Stomach (tissue), 9 donors: Measurements from ENCODE around the gene SNX9. TPM values are rescaled to one million over a fixed set of nuclear protein-coding genes. Genes with fewer than 3 reads are reported as not detected.
A peak's percentile ranks its signal among the peaks of the same experiment; 100 is the strongest.

Experiments
- DNase-seq, 2 donors: peaks; one replicate each; pipeline versions ENCODE4 v3.0.0 to v3.0.0-alpha.2; 2013 to 2019
- H3K27ac ChIP-seq, 5 donors: fragments of 200-600 bp in 4 of 5; sonication (generic) in 4 of 5; one replicate each; pipeline ENCODE4 v1.5.1; 2013 to 2019; ENCODE audit warnings: mild to moderate bottlenecking in 1 of 5, moderate library complexity in 1 of 5
- H3K27me3 ChIP-seq, 3 donors: fragments of 200-600 bp; sonication (generic); one replicate each; pipeline ENCODE4 v1.5.1; 2017 to 2019; ENCODE audit warnings: mixed run types in 1 of 3
- H3K36me3 ChIP-seq, 4 donors: fragments of 200-600 bp; sonication (generic); 1 replicate in 3 of 4; 2 replicates in 1 of 4; pipeline ENCODE4 v1.5.1; 2016 to 2019
- H3K4me1 ChIP-seq, 4 donors: fragments of 200-600 bp; sonication (generic); one replicate each; pipeline ENCODE4 v1.5.1; 2016 to 2019
- H3K4me3 ChIP-seq, 4 donors: fragments of 200-600 bp; sonication (generic) in 3 of 4; one replicate each; pipeline ENCODE4 v1.5.1; 2016 to 2019; ENCODE audit warnings: mild to moderate bottlenecking in 1 of 4
- H3K9me3 ChIP-seq, 4 donors: fragments of 200-600 bp; sonication (generic); one replicate each; pipeline ENCODE4 v1.5.1; 2016 to 2019
- EP300 ChIP-seq: sonication (generic); formaldehyde crosslinking; IDR thresholded peaks from one replicate; pipeline ENCODE4 v1.6.1; 2017; ENCODE audit warnings: antibody characterized with exemption
- POLR2A ChIP-seq, 4 donors: fragments of 450-650 bp; IDR thresholded peaks; one replicate each; pipeline ENCODE4 v1.6.1; 2016; ENCODE audit warnings: antibody characterized with exemption in 4 of 4, control low read depth in 2 of 4, mild to moderate bottlenecking in 1 of 4, moderate library complexity in 1 of 4
- POLR2AphosphoS5 ChIP-seq, 3 donors: sonication (generic); formaldehyde crosslinking; IDR thresholded peaks; one replicate each; pipeline ENCODE4 v1.6.1; 2016; ENCODE audit warnings: antibody characterized with exemption in 3 of 3
- WGBS, 5 donors: extraction: QIAGEN DNeasy Blood & Tissue Kit in 3 of 5; methylation state at CpG; one replicate each; pipeline versions ENCODE4 v1.1.5 to v1.1.7; 2013 to 2018; 5-methylcytosine and 5-hydroxymethylcytosine counted together
- intact Hi-C: fragments of 100-400 bp; cut with DNase I; formaldehyde crosslinking; loops from one replicate; pipeline ENCODE4 v1.15.1; 2023; ENCODE audit warnings: low total_unique reads
- polyA plus RNA-seq, 3 donors: library from polyadenylated mRNA; stranded (reverse); fragments of 200-250 nt; gene quantifications; one replicate each; pipeline ENCODE4 v1.2.3, GENCODE V29; 2013
- total RNA-seq, 5 donors: library from RNA; depleted of rRNA; stranded (reverse); fragments of >200 nt; gene quantifications; one replicate each; pipeline versions ENCODE4 v1.1.0 to v1.2.3, GENCODE V29; 2014 to 2016
- TF ChIP-seq, protein P1 (sequence below), 7 experiments: fragments of 450-650 bp in 4 of 7; fragments of 200-600 bp in 3 of 7; sonication (generic) in 3 of 7; IDR thresholded peaks; one replicate each; pipeline ENCODE4 v1.5.1; 2016 to 2019; ENCODE audit warnings: antibody characterized with exemption in 7 of 7, control low read depth in 2 of 7, mild to moderate bottlenecking in 1 of 7
- donor health status: healthy with polysubstance abuse.
- donor health status: Bipolar disorder and iron deficiency.
- donor health status: healthy.

SNX9 gene
- total and polyA plus RNA-seq, 8 donors, result 21.4 to 58.7 (median 38.7) TPM

DNA sequence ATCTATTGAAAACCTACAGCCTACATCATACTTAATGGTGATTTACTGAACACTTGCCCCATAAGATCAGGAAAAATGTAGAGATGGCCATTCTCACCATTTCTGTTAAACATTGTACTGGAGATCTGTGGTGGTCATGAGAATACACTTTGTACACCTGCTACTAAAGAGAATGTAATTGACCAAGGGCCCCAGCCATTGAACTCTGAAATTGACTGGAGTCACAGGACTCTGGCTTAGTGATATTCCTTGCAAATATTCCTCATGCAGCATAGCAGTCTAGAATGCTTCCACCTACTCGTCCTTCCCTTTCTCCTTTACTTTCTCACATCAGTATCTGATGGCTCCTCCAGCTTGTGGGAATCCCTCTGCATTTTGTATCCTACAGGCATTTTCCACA is 37.4 kb upstream of the SNX9 start:
- no peak overlapping the region for H3K4me3 ChIP-seq
- H3K36me3 ChIP-seq, result no peaks in the 10 kb centered on the region
- peaks cover 0 to 4% (median under 1%) of the 10 kb centered on the region in 4 donors for H3K4me1 ChIP-seq
- no peak for DNase-seq
- H3K9me3 ChIP-seq, result no peaks in the 10 kb centered on the region
- 84 to 93% (median 88%) methylated on average over 1 of the region's 1 CpG for WGBS, 5 donors
- no peaks in the 10 kb centered on the region for H3K27me3 ChIP-seq
- no peak overlapping the region for H3K27ac ChIP-seq
- no peak for TF ChIP-seq EP300
- no peak for TF ChIP-seq POLR2A (IDR thresholded peaks at IDR 0.05)
- no peak for TF ChIP-seq POLR2AphosphoS5 (IDR thresholded peaks at IDR 0.05)
- intact Hi-C loops, result no loop called here

DNA sequence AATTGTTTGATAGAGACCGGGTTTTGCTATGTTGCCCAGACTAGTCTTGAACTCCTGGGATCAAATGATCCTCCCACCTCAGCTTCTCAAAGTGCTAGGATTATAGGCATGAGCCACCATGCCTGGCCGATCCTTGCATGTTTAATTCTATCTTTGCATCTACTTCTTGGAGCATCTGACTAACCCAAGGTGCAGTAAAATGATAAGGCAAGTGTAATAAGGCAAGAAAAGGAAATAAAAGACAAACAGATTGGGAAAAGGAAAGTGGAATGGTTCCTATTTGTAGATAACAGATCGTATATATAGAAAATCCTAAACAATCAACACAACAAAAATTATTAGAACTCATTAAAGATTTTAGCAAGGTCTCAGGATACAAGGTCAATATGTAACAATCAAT is 36.8 kb upstream of the SNX9 start:
- Histone ChIP-seq H3K9me3 (no peaks in the 10 kb centered on the region), H3K27me3 (no peaks in the 10 kb centered on the region), H3K27ac (no peak overlapping the region), H3K4me3 (no peak overlapping the region), H3K36me3 (no peaks in the 10 kb centered on the region), H3K4me1 (peaks cover 0 to 10% (median 4%) of the 10 kb centered on the region in 4 donors)
- intact Hi-C loops, result no loop called here
- no peak for DNase-seq
- 78 to 95% (median 85%) methylated on average over 3 of the region's 3 CpGs for whole genome bisulfite sequencing, 5 donors
- TF ChIP-seq, protein P1, sequence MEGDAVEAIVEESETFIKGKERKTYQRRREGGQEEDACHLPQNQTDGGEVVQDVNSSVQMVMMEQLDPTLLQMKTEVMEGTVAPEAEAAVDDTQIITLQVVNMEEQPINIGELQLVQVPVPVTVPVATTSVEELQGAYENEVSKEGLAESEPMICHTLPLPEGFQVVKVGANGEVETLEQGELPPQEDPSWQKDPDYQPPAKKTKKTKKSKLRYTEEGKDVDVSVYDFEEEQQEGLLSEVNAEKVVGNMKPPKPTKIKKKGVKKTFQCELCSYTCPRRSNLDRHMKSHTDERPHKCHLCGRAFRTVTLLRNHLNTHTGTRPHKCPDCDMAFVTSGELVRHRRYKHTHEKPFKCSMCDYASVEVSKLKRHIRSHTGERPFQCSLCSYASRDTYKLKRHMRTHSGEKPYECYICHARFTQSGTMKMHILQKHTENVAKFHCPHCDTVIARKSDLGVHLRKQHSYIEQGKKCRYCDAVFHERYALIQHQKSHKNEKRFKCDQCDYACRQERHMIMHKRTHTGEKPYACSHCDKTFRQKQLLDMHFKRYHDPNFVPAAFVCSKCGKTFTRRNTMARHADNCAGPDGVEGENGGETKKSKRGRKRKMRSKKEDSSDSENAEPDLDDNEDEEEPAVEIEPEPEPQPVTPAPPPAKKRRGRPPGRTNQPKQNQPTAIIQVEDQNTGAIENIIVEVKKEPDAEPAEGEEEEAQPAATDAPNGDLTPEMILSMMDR (IDR thresholded peaks at IDR 0.05), result no peak
- TF ChIP-seq POLR2AphosphoS5 (IDR thresholded peaks at IDR 0.05) (no peak), POLR2A (IDR thresholded peaks at IDR 0.05) (no peak), EP300 (no peak)

GRCh38 chr6:157787080-157787479 is 36.0 kb upstream of the SNX9 start:
- 37 to 71% (median 58%) methylated on average over 1 of the region's 1 CpG for WGBS, 5 donors
- DNase-seq, result peak; percentile 54 to 66

GRCh38 chr6:157788180-157788579 is 34.9 kb upstream of the SNX9 start:
- Histone ChIP-seq H3K27me3 (no peaks in the 10 kb centered on the region), H3K4me1 (peaks cover 0 to 17% (median 10%) of the 10 kb centered on the region in 4 donors), H3K27ac (no peak overlapping the region), H3K4me3 (no peak overlapping the region), H3K9me3 (no peaks in the 10 kb centered on the region), H3K36me3 (no peaks in the 10 kb centered on the region)
- intact Hi-C loops, result no loop called here
- no peak for DNase-seq
- 84 to 100% (median 98%) methylated on average over 1 of the region's 1 CpG for WGBS, 5 donors
- TF ChIP-seq EP300 (no peak), POLR2AphosphoS5 (IDR thresholded peaks at IDR 0.05) (no peak), POLR2A (IDR thresholded peaks at IDR 0.05) (no peak)
- TF ChIP-seq, protein P1 (IDR thresholded peaks at IDR 0.05), result no peak

More at GRCh38 chr6:157787080-157787479, 36.0 kb upstream of the SNX9 start:
- Histone ChIP-seq H3K36me3 (no peaks in the 10 kb centered on the region), H3K27me3 (no peaks in the 10 kb centered on the region), H3K9me3 (no peaks in the 10 kb centered on the region), H3K27ac (no peak overlapping the region), H3K4me3 (no peak overlapping the region), H3K4me1 (peaks cover 0 to 17% (median 10%) of the 10 kb centered on the region in 4 donors)
- TF ChIP-seq, protein P1 (IDR thresholded peaks at IDR 0.05), result no peak
- TF ChIP-seq POLR2A (IDR thresholded peaks at IDR 0.05), result no peak
- TF ChIP-seq POLR2AphosphoS5 (IDR thresholded peaks at IDR 0.05), result peak in 1 of 3 donors; percentile 41
- no peak for TF ChIP-seq EP300
- intact Hi-C loops, result no loop called here

DNA sequence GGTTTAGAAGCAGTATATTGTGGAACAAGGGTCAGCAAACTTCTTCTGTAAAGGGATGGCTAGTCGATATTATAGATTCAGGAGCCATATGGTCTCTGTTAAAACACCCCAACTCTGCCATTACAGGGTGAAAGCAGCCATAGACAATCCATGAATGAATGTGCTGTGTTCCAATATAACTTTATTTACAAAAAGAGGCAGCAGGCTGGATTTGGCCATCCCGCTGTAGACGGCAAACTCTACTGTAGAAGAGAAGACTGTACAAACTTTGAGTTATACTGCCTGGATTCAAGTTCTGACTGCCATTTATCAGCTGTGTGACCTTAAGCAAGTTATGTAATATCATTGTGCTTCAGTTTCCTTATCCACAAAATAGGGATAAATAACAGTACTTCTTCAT is 33.7 kb upstream of the SNX9 start:
- Histone ChIP-seq H3K4me3 (no peak overlapping the region), H3K36me3 (no peaks in the 10 kb centered on the region), H3K27ac (no peak overlapping the region), H3K9me3 (no peaks in the 10 kb centered on the region), H3K27me3 (no peaks in the 10 kb centered on the region), H3K4me1 (peaks cover 0 to 17% (median 10%) of the 10 kb centered on the region in 4 donors)
- no peak for DNase-seq
- 91 to 98% (median 95%) methylated on average over 3 of the region's 3 CpGs for WGBS, 5 donors
- intact Hi-C loops, result no loop called here
- TF ChIP-seq POLR2AphosphoS5 (IDR thresholded peaks at IDR 0.05) (no peak), EP300 (no peak), POLR2A (IDR thresholded peaks at IDR 0.05) (no peak)
- TF ChIP-seq, protein P1 (IDR thresholded peaks at IDR 0.05), result no peak
